K562 (cell line): ENCODE measurements around the gene RNF11. TPM values are rescaled to one million over a fixed set of nuclear protein-coding genes. Genes with fewer than 3 reads are reported as not detected.

Experiments used
- AFF4 ChIP-seq: sonication (generic); formaldehyde crosslinking; IDR thresholded peaks from 2 replicates; pipeline ENCODE4 v1.8.0; 2023; ENCODE audit warnings: mild to moderate bottlenecking, missing genetic modification reagents
- CBX3 ChIP-seq, 2 experiments: IDR thresholded peaks; 1 replicate in 1 of 2; 2 replicates in 1 of 2; pipeline ENCODE4 v1.6.1; 2012; ENCODE audit warnings: inconsistent platforms in 2 of 2, low read length in 2 of 2, borderline replicate concordance in 1 of 2, control low read depth in 1 of 2
- DNMT1 ChIP-seq: fragments of 450-650 bp; IDR thresholded peaks from 2 replicates; pipeline ENCODE4 v1.6.1; 2016; ENCODE audit warnings: antibody characterized with exemption, mild to moderate bottlenecking
- EHMT2 ChIP-seq: fragments of 450-650 bp; IDR thresholded peaks from 2 replicates; pipeline ENCODE4 v1.6.1; 2018; ENCODE audit warnings: antibody characterized with exemption
- FOXJ2 ChIP-seq: fragments of 200-800 bp; sonication (Bioruptor generic); IDR thresholded peaks from 2 replicates; pipeline ENCODE4 v1.6.1; 2016; ENCODE audit warnings: missing genetic modification characterization, missing compliant biosample characterization
- IFI16 ChIP-seq: fragments of 250-450 bp; sonication (Bioruptor Pico); IDR thresholded peaks from 2 replicates; pipeline ENCODE4 v2.1.2; 2022; ENCODE audit warnings: mild to moderate bottlenecking, inconsistent platforms
- ILF3 ChIP-seq: fragments of 450-650 bp; IDR thresholded peaks from 2 replicates; pipeline ENCODE4 v1.6.1; 2018; ENCODE audit warnings: antibody characterized with exemption, mild to moderate bottlenecking, moderate library complexity, borderline replicate concordance
- L3MBTL2 ChIP-seq: fragments of 450-650 bp; IDR thresholded peaks from 2 replicates; pipeline ENCODE4 v1.6.1; 2016; ENCODE audit warnings: mild to moderate bottlenecking, moderate library complexity
- RAD21 ChIP-seq, 2 experiments: fragments of 250-450 bp in 1 of 2; fragments of 450-650 bp in 1 of 2; sonication (Bioruptor Pico) in 1 of 2; formaldehyde crosslinking in 1 of 2; IDR thresholded peaks in 1 of 2; conservative IDR thresholded peaks in 1 of 2; 2 replicates each; pipeline versions ENCODE4 v1.4.0 to v1.8.0; 2020 to 2022; ENCODE audit warnings: mild to moderate bottlenecking in 2 of 2, moderate library complexity in 1 of 2
- SIX5 ChIP-seq, 2 experiments: IDR thresholded peaks; 2 replicates each; pipeline ENCODE4 v1.6.1; 2011; ENCODE audit warnings: low read length in 2 of 2, borderline replicate concordance in 1 of 2, low read depth in 1 of 2, mild to moderate bottlenecking in 1 of 2, moderate library complexity in 1 of 2; ENCODE audit not compliant: insufficient read depth in 1 of 2
- TAF9B ChIP-seq: fragments of 450-650 bp; IDR thresholded peaks from 2 replicates; pipeline ENCODE4 v1.6.1; 2018; ENCODE audit warnings: mild to moderate bottlenecking; ENCODE audit not compliant: partially characterized antibody
- TAL1 ChIP-seq: fragments of 450-650 bp; IDR thresholded peaks from 2 replicates; pipeline ENCODE4 v1.6.1; 2016; ENCODE audit warnings: mild to moderate bottlenecking
- ZFX ChIP-seq: sonication (generic); formaldehyde crosslinking; IDR thresholded peaks from 2 replicates; pipeline ENCODE4 v1.8.0; 2022; ENCODE audit warnings: mild to moderate bottlenecking, missing genetic modification reagents, moderate library complexity
- ZHX1 ChIP-seq: fragments of 150-350 bp; conservative IDR thresholded peaks from 2 replicates; pipeline ENCODE4 v1.6.1; 2014; ENCODE audit warnings: low read length
- ZNF609 ChIP-seq: sonication (generic); formaldehyde crosslinking; IDR thresholded peaks from 2 replicates; pipeline ENCODE4 v1.8.1; 2023; ENCODE audit warnings: missing genetic modification reagents, mild to moderate bottlenecking, borderline replicate concordance
- ZNF764 ChIP-seq: fragments of 250-450 bp; sonication (Bioruptor Pico); IDR thresholded peaks from 2 replicates; pipeline ENCODE4 v1.4.0; 2020; ENCODE audit warnings: low read depth, mild to moderate bottlenecking, moderate library complexity
- polyA plus RNA-seq, 8 experiments: library from polyadenylated mRNA; depleted of rRNA in 4 of 8; stranded (reverse) in 5 of 8; unstranded in 3 of 8; fragments of >200 nt; fragmentation: Nextera tagmentation in 2 of 8; fragmentation: Illumina TruSeq in 1 of 8; extraction: Ambion mirVana in 2 of 8; extraction: Trizol in 1 of 8; gene quantifications; 2 replicates each; pipeline versions ENCODE4 v1.2.1 to v1.2.3, GENCODE V29; 2011 to 2014; ENCODE audit warnings: inconsistent platforms in 1 of 8, missing spikeins in 1 of 8
- total RNA-seq, 7 experiments: library from RNA; depleted of rRNA in 6 of 7; stranded (reverse); fragments of >200 nt in 6 of 7; fragmentation: Illumina TruSeq in 2 of 7; extraction: Trizol in 2 of 7; gene quantifications; 2 replicates each; pipeline versions ENCODE4 v1.2.1 to v1.2.3, GENCODE V29; 2011 to 2021; ENCODE audit warnings: low replicate concordance in 1 of 7

Gene RNF11
- total and polyA plus RNA-seq, 9 of the 15 experiments (the other 6 are each of a cell fraction or from before 2014, with no cell fraction given), result 5.7 to 34.3 (median 23.1) TPM

GRCh38 chr1:51236531-51237350 is 668 bp downstream of the RNF11 start (continued):
- no peak for TF ChIP-seq ZNF609 (CRISPR knock-in tag)
- no peak for TF ChIP-seq FOXJ2 (tag)
- no peak for TF ChIP-seq ZNF764 (CRISPR knock-in tag)
- peak; percentile 69 for TF ChIP-seq ZFX (CRISPR knock-in tag)
- TF ChIP-seq AFF4 (CRISPR knock-in tag), result peak; percentile 41; the same call in 1 of the 2 replicates
- TF ChIP-seq RAD21 (CRISPR knock-in tag; conservative IDR thresholded peaks at IDR 0.05 in 1 of 2, IDR thresholded peaks at IDR 0.05 in 1 of 2), result no peak
- TF ChIP-seq DNMT1, result no peak
- TF ChIP-seq TAL1, result no peak
- no peak for TF ChIP-seq IFI16
- TF ChIP-seq CBX3 (IDR thresholded peaks at IDR 0.05; ENCODE audit: borderline replicate concordance in 1 of 2, low read length in 2 of 2), result no peak
- TF ChIP-seq ZHX1, result no peak
- no peak for TF ChIP-seq ILF3
- no peak for TF ChIP-seq L3MBTL2
- no peak for TF ChIP-seq EHMT2
- TF ChIP-seq SIX5 (IDR thresholded peaks at IDR 0.05; ENCODE audit: borderline replicate concordance in 1 of 2, insufficient read depth in 1 of 2, low read depth in 1 of 2, low read length in 2 of 2), result no peak
- TF ChIP-seq TAF9B, result peak; percentile 41
